ENCODE data around the gene EXD2. TPM values are rescaled to one million over a fixed set of nuclear protein-coding genes. Genes with fewer than 3 reads are reported as not detected.
A peak's percentile ranks its signal among the peaks of the same experiment; 100 is the strongest.

Gene EXD2
- total RNA-seq, 1 experiment from 2014 or later = 26.2 TPM

DNA sequence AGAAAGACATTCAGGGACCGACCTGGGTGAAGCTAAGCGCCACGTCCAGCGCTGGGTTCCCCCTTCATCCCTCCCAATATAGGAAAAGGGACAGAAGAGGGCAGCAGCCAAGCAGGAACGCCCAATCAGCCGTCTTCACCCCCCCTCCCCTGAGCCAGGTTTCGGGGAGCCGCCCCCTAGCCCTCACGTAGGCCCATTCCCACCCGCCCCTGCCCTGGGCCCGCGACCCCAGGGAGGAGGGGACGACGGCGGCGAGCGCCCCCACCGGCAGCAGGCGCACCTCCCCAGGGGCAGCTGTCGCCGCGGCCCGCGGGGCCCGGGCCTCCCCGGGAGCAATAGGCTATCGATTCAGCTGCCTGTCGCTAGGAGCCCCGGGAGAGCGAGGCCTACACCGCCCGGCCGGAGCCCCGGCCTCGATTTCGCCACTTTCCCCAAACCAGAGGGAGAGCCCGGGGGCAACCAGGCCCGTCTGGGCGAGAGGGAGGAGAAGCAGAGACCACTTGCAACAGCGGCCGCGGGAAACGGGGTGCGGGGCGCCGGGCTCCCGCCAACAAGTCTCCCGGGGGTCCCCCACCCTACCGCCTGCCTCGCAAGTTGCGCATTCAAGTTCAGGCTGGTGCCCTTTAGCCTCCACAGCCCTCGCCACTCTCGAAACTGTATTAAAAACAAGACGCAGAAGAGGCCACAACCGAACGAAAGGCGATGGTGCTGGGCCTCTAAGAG lies 39.7 kb upstream of the EXD2 start (continued):
- TF ChIP-seq, protein P1, sequence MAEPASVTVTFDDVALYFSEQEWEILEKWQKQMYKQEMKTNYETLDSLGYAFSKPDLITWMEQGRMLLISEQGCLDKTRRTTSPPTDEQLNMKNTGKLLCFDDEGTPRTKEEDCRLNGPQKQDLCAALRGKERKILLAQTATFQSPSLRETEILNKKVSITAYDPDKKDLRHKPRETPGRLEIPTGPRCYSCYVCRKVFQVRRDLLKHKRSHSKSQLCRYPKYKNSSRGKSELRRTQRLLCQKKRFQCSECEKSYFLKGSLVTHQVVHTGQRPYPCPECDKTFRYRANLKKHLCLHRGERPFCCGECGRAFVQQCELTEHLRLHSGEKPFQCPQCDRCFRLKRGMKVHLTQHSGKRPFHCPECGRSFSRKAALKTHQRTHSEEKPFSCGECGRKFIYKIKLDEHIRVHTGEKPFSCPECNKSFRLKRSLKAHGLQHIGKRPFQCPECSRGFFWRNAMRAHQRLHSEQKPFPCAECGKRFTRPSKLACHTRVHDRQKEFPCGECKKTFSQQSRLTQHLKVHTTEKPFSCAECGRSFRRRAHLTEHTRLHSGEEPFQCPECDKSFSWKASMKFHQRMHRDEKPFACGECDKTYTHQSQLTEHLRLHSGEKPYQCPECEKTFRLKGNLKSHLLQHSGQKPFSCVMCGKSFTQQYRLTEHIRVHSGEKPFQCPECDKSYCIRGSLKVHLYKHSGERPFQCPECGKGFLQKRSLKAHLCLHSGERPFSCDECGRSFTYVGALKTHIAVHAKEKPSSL (CRISPR knock-in tag; conservative IDR thresholded peaks at IDR 0.05) = no peak
- TF ChIP-seq NR2C2 (CRISPR knock-in tag; IDR thresholded peaks at IDR 0.05) = no peak
- TF ChIP-seq ELF4 (CRISPR knock-in tag; IDR thresholded peaks at IDR 0.05; ENCODE audit: low read depth) = no peak
- TF ChIP-seq, protein P2, sequence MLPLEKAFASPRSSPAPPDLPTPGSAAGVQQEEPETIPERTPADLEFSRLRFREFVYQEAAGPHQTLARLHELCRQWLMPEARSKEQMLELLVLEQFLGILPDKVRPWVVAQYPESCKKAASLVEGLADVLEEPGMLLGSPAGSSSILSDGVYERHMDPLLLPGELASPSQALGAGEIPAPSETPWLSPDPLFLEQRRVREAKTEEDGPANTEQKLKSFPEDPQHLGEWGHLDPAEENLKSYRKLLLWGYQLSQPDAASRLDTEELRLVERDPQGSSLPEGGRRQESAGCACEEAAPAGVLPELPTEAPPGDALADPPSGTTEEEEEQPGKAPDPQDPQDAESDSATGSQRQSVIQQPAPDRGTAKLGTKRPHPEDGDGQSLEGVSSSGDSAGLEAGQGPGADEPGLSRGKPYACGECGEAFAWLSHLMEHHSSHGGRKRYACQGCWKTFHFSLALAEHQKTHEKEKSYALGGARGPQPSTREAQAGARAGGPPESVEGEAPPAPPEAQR (CRISPR knock-in tag; IDR thresholded peaks at IDR 0.05) = no peak
- TF ChIP-seq, protein P3, sequence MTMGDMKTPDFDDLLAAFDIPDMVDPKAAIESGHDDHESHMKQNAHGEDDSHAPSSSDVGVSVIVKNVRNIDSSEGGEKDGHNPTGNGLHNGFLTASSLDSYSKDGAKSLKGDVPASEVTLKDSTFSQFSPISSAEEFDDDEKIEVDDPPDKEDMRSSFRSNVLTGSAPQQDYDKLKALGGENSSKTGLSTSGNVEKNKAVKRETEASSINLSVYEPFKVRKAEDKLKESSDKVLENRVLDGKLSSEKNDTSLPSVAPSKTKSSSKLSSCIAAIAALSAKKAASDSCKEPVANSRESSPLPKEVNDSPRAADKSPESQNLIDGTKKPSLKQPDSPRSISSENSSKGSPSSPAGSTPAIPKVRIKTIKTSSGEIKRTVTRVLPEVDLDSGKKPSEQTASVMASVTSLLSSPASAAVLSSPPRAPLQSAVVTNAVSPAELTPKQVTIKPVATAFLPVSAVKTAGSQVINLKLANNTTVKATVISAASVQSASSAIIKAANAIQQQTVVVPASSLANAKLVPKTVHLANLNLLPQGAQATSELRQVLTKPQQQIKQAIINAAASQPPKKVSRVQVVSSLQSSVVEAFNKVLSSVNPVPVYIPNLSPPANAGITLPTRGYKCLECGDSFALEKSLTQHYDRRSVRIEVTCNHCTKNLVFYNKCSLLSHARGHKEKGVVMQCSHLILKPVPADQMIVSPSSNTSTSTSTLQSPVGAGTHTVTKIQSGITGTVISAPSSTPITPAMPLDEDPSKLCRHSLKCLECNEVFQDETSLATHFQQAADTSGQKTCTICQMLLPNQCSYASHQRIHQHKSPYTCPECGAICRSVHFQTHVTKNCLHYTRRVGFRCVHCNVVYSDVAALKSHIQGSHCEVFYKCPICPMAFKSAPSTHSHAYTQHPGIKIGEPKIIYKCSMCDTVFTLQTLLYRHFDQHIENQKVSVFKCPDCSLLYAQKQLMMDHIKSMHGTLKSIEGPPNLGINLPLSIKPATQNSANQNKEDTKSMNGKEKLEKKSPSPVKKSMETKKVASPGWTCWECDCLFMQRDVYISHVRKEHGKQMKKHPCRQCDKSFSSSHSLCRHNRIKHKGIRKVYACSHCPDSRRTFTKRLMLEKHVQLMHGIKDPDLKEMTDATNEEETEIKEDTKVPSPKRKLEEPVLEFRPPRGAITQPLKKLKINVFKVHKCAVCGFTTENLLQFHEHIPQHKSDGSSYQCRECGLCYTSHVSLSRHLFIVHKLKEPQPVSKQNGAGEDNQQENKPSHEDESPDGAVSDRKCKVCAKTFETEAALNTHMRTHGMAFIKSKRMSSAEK (CRISPR knock-in tag; IDR thresholded peaks at IDR 0.05; ENCODE audit: borderline replicate concordance) = no peak
- TF ChIP-seq MYBL2 (CRISPR knock-in tag; IDR thresholded peaks at IDR 0.05) = peak; percentile 68
- no peak for TF ChIP-seq TEAD1 (CRISPR knock-in tag; IDR thresholded peaks at IDR 0.05)
- TF ChIP-seq, protein P4, sequence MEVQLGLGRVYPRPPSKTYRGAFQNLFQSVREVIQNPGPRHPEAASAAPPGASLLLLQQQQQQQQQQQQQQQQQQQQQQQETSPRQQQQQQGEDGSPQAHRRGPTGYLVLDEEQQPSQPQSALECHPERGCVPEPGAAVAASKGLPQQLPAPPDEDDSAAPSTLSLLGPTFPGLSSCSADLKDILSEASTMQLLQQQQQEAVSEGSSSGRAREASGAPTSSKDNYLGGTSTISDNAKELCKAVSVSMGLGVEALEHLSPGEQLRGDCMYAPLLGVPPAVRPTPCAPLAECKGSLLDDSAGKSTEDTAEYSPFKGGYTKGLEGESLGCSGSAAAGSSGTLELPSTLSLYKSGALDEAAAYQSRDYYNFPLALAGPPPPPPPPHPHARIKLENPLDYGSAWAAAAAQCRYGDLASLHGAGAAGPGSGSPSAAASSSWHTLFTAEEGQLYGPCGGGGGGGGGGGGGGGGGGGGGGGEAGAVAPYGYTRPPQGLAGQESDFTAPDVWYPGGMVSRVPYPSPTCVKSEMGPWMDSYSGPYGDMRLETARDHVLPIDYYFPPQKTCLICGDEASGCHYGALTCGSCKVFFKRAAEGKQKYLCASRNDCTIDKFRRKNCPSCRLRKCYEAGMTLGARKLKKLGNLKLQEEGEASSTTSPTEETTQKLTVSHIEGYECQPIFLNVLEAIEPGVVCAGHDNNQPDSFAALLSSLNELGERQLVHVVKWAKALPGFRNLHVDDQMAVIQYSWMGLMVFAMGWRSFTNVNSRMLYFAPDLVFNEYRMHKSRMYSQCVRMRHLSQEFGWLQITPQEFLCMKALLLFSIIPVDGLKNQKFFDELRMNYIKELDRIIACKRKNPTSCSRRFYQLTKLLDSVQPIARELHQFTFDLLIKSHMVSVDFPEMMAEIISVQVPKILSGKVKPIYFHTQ (CRISPR knock-in tag; IDR thresholded peaks at IDR 0.05) = no peak
- no peak for TF ChIP-seq ZNF671 (CRISPR knock-in tag; IDR thresholded peaks at IDR 0.05)
- peak; percentile 63; the same call in 1 of the 2 replicates for TF ChIP-seq FOXP1 (CRISPR knock-in tag; IDR thresholded peaks at IDR 0.05; ENCODE audit: borderline replicate concordance)
- no peak for TF ChIP-seq JAZF1 (CRISPR knock-in tag; IDR thresholded peaks at IDR 0.05)
- TF ChIP-seq, protein P5, sequence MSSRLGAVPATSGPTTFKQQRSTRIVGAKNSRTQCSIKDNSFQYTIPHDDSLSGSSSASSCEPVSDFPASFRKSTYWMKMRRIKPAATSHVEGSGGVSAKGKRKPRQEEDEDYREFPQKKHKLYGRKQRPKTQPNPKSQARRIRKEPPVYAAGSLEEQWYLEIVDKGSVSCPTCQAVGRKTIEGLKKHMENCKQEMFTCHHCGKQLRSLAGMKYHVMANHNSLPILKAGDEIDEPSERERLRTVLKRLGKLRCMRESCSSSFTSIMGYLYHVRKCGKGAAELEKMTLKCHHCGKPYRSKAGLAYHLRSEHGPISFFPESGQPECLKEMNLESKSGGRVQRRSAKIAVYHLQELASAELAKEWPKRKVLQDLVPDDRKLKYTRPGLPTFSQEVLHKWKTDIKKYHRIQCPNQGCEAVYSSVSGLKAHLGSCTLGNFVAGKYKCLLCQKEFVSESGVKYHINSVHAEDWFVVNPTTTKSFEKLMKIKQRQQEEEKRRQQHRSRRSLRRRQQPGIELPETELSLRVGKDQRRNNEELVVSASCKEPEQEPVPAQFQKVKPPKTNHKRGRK (CRISPR knock-in tag; IDR thresholded peaks at IDR 0.05; ENCODE audit: borderline replicate concordance) = no peak
- TF ChIP-seq, protein P6, sequence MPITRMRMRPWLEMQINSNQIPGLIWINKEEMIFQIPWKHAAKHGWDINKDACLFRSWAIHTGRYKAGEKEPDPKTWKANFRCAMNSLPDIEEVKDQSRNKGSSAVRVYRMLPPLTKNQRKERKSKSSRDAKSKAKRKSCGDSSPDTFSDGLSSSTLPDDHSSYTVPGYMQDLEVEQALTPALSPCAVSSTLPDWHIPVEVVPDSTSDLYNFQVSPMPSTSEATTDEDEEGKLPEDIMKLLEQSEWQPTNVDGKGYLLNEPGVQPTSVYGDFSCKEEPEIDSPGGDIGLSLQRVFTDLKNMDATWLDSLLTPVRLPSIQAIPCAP (CRISPR knock-in tag; IDR thresholded peaks at IDR 0.05) = no peak
- TF ChIP-seq, protein P7, sequence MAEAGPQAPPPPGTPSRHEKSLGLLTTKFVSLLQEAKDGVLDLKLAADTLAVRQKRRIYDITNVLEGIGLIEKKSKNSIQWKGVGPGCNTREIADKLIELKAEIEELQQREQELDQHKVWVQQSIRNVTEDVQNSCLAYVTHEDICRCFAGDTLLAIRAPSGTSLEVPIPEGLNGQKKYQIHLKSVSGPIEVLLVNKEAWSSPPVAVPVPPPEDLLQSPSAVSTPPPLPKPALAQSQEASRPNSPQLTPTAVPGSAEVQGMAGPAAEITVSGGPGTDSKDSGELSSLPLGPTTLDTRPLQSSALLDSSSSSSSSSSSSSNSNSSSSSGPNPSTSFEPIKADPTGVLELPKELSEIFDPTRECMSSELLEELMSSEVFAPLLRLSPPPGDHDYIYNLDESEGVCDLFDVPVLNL (CRISPR knock-in tag; IDR thresholded peaks at IDR 0.05; ENCODE audit: borderline replicate concordance, low read depth) = peak; percentile 22; the same call in 1 of the 2 replicates
- TF ChIP-seq IRF2 (CRISPR knock-in tag; IDR thresholded peaks at IDR 0.05; ENCODE audit: borderline replicate concordance, low read depth) = no peak
- no peak for TF ChIP-seq ZNF396 (CRISPR knock-in tag; IDR thresholded peaks at IDR 0.05; ENCODE audit: borderline replicate concordance)
- no peak; the same call in 1 of the 2 replicates for TF ChIP-seq ZNF232 (CRISPR knock-in tag; IDR thresholded peaks at IDR 0.05)
- no peak for TF ChIP-seq ZBTB21 (CRISPR knock-in tag; IDR thresholded peaks at IDR 0.05; ENCODE audit: borderline replicate concordance)
- no peak for TF ChIP-seq FOXJ3 (CRISPR knock-in tag; IDR thresholded peaks at IDR 0.05; ENCODE audit: borderline replicate concordance)
- TF ChIP-seq MXD4 (CRISPR knock-in tag; IDR thresholded peaks at IDR 0.05; ENCODE audit: borderline replicate concordance) = no peak
- no peak for TF ChIP-seq ZNF263 (CRISPR knock-in tag; IDR thresholded peaks at IDR 0.05; ENCODE audit: low read depth)
- no peak for TF ChIP-seq NR3C1 (CRISPR knock-in tag; conservative IDR thresholded peaks at IDR 0.05; ENCODE audit: low read depth)
- TF ChIP-seq ZNF219 (CRISPR knock-in tag; IDR thresholded peaks at IDR 0.05; ENCODE audit: borderline replicate concordance) = 0 out of 2 replicates have a peak, but pooled peaks have one; percentile 15
